Esophagus squamous epithelium (tissue), 5 donors: ENCODE data around the gene STK25. TPM values are rescaled to one million over a fixed set of nuclear protein-coding genes. Genes with fewer than 3 reads are reported as not detected.
"Not testable (repeated sequence)": the region's sequence is repeated elsewhere in the genome, so short reads cannot be mapped to it uniquely, and the experiment has no call there.

ENCODE experiments used
- DNase-seq: peaks from one replicate; lab custom pipeline; 2025; lab: John Stamatoyannopoulos, UW
- H3K27ac ChIP-seq, 4 donors: fragments of 200-600 bp; sonication (generic); one replicate each; pipeline ENCODE4 v1.5.1; 2016 to 2019; ENCODE audit warnings: mild to moderate bottlenecking in 1 of 4
- H3K27me3 ChIP-seq, 4 donors: fragments of 200-600 bp; sonication (generic); 1 replicate in 3 of 4; 2 replicates in 1 of 4; pipeline versions ENCODE4 v1.5.1 to v1.6.0; 2017 to 2021; ENCODE audit warnings: antibody characterized with exemption in 1 of 4
- H3K36me3 ChIP-seq, 3 donors: fragments of 200-600 bp; sonication (generic); one replicate each; pipeline ENCODE4 v1.5.1; 2016 to 2019
- H3K4me1 ChIP-seq, 3 donors: fragments of 200-600 bp; sonication (generic); one replicate each; pipeline ENCODE4 v1.5.1; 2017 to 2019
- H3K4me3 ChIP-seq, 4 donors: fragments of 200-600 bp; sonication (generic); 1 replicate in 3 of 4; 2 replicates in 1 of 4; pipeline ENCODE4 v1.5.1; 2016 to 2019; ENCODE audit warnings: mild to moderate bottlenecking in 2 of 4, moderate library complexity in 1 of 4
- H3K9me3 ChIP-seq, 3 donors: fragments of 200-600 bp; sonication (generic); one replicate each; pipeline ENCODE4 v1.5.1; 2016 to 2019
- CTCF ChIP-seq, 6 experiments: fragments of 450-650 bp in 4 of 6; fragments of 200-600 bp in 2 of 6; sonication (generic) in 2 of 6; IDR thresholded peaks; one replicate each; pipeline ENCODE4 v1.5.1; 2016 to 2019; ENCODE audit warnings: antibody characterized with exemption in 6 of 6, mild to moderate bottlenecking in 4 of 6, moderate library complexity in 4 of 6
- POLR2A ChIP-seq, 4 donors: fragments of 450-650 bp; IDR thresholded peaks; one replicate each; pipeline ENCODE4 v1.6.1; 2017; ENCODE audit warnings: antibody characterized with exemption in 4 of 4, mild to moderate bottlenecking in 4 of 4, moderate library complexity in 3 of 4
- WGBS, 2 donors: methylation state at CpG; one replicate each; pipeline ENCODE4 v1.1.5; 2018; 5-methylcytosine and 5-hydroxymethylcytosine counted together
- intact Hi-C: fragments of 100-400 bp; cut with DNase I; formaldehyde crosslinking; loops from one replicate; pipeline ENCODE4 v1.15.0; 2022
- total RNA-seq, 4 donors: library from RNA; depleted of rRNA; stranded (reverse); fragments of >200 nt; gene quantifications; one replicate each; pipeline ENCODE4 v1.1.0, GENCODE V29; 2016
- donor health status: DM: yes; HTN: yes; CAD: no.

The STK25 gene
- total RNA-seq, 4 donors from 2014 or later: 137 to 156 (median 140) TPM

DNA sequence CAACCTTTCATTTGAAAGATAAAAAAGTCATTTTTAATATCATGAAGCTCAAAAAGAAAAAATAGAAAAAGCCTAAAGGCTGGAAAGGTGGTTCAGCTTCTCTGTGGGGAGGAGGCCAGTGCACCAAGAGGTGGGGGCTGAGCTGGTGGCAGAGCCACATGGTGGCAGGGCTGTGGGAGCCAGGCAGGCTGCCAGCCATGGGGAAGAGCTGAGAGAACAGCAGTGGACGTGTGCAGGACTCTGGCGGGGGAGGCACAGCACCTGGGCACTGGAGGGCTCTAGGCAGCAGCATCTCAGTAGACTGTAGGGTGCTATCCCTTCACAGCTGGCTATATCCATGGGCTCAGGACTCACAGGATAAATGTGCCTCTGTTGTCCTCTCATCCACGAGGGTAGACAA is 47.8 kb downstream of the STK25 start:
- Histone ChIP-seq H3K4me3 (no peak overlapping the region), H3K27ac (no peak overlapping the region), H3K27me3 (no peaks in the 10 kb centered on the region), H3K36me3 (peaks cover 0 to 27% (median 0%) of the 10 kb centered on the region in 3 donors), H3K4me1 (no peaks in the 10 kb centered on the region), H3K9me3 (no peaks in the 10 kb centered on the region)
- WGBS, 2 donors: 61 to 65% methylated on average over 3 of the region's 3 CpGs
- intact Hi-C loops: no loop called here
- DNase-seq: no peak
- TF ChIP-seq CTCF (IDR thresholded peaks at IDR 0.05) (no peak), POLR2A (IDR thresholded peaks at IDR 0.05) (no peak)

DNA sequence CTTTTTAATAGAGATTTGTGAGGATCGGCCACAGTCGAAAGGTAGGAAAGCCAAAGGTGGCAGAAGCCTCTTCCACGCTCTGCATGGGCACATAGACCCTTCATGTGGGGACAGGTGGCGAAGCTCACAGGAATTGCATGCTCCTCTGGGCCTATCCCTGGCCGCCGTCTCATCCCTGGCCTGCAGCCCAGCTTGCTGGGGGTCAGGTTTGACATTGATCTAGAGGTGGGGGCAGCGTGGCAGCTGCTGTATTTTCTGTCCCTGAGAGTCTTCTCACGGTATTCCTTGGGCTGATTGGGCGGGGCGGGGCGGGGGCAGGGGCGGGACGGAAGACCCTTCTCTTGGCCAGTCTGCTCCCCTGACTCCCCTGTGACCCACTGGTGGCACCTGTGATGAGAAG is 48.9 kb downstream of the STK25 start:
- Histone ChIP-seq H3K9me3 (no peaks in the 10 kb centered on the region), H3K4me3 (no peak overlapping the region), H3K27me3 (no peaks in the 10 kb centered on the region), H3K4me1 (no peaks in the 10 kb centered on the region), H3K36me3 (peaks cover 0 to 24% (median 0%) of the 10 kb centered on the region in 3 donors), H3K27ac (no peak overlapping the region)
- DNase-seq: no peak
- TF ChIP-seq POLR2A (IDR thresholded peaks at IDR 0.05): no peak
- TF ChIP-seq CTCF (IDR thresholded peaks at IDR 0.05): no peak
- intact Hi-C loops: no loop called here
- WGBS, 2 donors: 86 to 91% methylated on average over 7 to 12 of the region's 13 CpGs

DNA sequence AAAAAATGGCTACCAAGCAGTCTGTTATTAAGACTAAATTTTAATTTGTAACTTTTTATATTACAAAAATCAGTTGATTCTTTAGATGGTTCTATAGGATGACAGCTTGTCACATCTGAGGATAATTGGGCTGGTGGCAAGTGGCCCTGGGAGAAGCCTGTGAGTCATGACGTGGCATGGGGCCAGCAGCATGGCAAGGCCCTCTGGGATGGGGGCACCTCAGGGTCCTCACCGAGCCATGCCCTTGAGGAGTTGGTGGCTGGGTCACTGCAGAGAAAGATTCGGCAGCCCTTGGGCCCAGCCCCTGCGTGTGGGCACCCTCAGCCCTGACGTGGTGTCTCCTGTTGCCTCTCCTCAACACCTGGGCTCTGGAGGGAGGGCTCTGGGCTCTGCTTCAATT is 49.7 kb downstream of the STK25 start:
- no peak for DNase-seq
- Histone ChIP-seq H3K4me3 (no peak overlapping the region), H3K27me3 (no peaks in the 10 kb centered on the region), H3K27ac (no peak overlapping the region), H3K36me3 (peaks cover 0 to 15% (median 0%) of the 10 kb centered on the region in 3 donors), H3K4me1 (no peaks in the 10 kb centered on the region), H3K9me3 (no peaks in the 10 kb centered on the region)
- TF ChIP-seq CTCF (IDR thresholded peaks at IDR 0.05) (no peak), POLR2A (IDR thresholded peaks at IDR 0.05) (no peak)
- 69 to 75% methylated on average over 2 to 3 of the region's 5 CpGs for WGBS, 2 donors
- intact Hi-C loops: no loop called here

GRCh38 chr2:241456546-241456945 is 51.8 kb downstream of the STK25 start:
- no peaks in the 10 kb centered on the region for H3K36me3 ChIP-seq
- DNase-seq: no peak
- no peaks in the 10 kb centered on the region for H3K9me3 ChIP-seq
- H3K4me3 ChIP-seq: no peak overlapping the region
- WGBS, 2 donors: 86 to 92% methylated on average over 3 to 7 of the region's 11 CpGs
- no peak overlapping the region for H3K27ac ChIP-seq
- intact Hi-C loops: no loop called here
- no peaks in the 10 kb centered on the region for H3K27me3 ChIP-seq
- TF ChIP-seq CTCF (IDR thresholded peaks at IDR 0.05) (no peak), POLR2A (IDR thresholded peaks at IDR 0.05) (no peak)
- no peaks in the 10 kb centered on the region for H3K4me1 ChIP-seq

- Histone ChIP-seq H3K4me1 (no peaks in the 10 kb centered on the region), H3K27me3 (no peaks in the 10 kb centered on the region), H3K9me3 (no peaks in the 10 kb centered on the region), H3K4me3 (no peak overlapping the region), H3K36me3 (peaks cover 0 to 10% (median 0%) of the 10 kb centered on the region in 3 donors), H3K27ac (peak overlapping the region in 1 of 4 donors; percentile 7)
- DNase-seq: no peak
- TF ChIP-seq CTCF (IDR thresholded peaks at IDR 0.05) (no peak), POLR2A (IDR thresholded peaks at IDR 0.05) (no peak)
- WGBS, 2 donors: 54 to 66% methylated on average over 3 of the region's 3 CpGs
- intact Hi-C loops: no loop called here
Measured at GRCh38 chr2:241454837-241455485, 53.4 kb downstream of the STK25 start.

DNA sequence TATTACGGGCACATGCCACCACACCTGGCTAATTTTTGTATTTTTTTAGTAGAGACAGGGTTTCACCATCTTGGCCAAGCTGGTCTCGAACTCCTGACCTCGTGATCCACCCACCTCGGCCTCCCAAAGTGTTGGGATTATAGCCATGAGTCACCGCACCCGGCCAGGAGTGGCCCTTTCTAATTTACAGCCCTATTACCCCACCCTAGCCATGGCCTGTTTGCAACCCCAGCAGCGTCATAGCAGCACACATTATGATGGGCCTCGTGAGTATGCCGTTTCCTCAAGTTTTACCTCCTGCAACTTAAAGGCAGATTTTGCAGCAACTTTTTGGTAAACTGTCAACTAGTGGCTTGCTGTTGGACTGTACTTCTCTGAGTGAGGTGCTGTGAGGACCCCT is 54.5 kb downstream of the STK25 start:
- H3K36me3 ChIP-seq: peaks cover 0 to 17% (median 0%) of the 10 kb centered on the region in 3 donors
- H3K4me1 ChIP-seq, intact Hi-C loops, H3K4me3 ChIP-seq, H3K9me3 ChIP-seq, DNase-seq, H3K27me3 ChIP-seq, H3K27ac ChIP-seq: not testable (repeated sequence)
- WGBS, 2 donors: 83 to 86% methylated on average over 8 to 9 of the region's 9 CpGs
